Stimulated activated CD8-positive, alpha-beta memory T cell treated with anti-CD3 and anti-CD28 coated beads, Interleukin-4, amount 100 ng/mL, for 1 hour (primary cell): ENCODE data around the gene SYNE3.

ENCODE experiments used
- DNase-seq, 2 donors: peaks; one replicate each; pipeline ENCODE4 v3.0.0-alpha.2; 2020; ENCODE audit warnings: low read depth in 2 of 2, low spot score in 1 of 2

SYNE3 gene

DNA sequence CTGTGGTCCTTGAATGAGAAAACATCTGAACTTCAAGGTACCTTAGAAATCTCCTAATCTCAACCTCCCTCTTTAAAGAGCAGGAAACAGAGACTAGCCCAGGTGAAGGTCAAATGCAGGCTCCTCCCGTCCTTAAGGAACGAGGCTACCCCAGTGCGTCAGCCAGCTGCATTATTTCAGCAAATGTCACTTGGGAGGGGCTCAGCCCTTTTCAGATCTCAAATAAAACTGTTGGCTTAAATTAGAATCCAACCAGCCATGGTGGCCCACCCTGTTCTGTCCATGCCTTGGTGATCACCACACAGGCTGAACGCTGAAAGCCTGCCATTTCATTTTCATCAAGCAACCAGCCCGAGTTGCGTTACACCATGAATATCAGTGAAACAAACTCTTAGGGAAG, 7.0 kb downstream of the SYNE3 start:
- no peak for DNase-seq

DNA sequence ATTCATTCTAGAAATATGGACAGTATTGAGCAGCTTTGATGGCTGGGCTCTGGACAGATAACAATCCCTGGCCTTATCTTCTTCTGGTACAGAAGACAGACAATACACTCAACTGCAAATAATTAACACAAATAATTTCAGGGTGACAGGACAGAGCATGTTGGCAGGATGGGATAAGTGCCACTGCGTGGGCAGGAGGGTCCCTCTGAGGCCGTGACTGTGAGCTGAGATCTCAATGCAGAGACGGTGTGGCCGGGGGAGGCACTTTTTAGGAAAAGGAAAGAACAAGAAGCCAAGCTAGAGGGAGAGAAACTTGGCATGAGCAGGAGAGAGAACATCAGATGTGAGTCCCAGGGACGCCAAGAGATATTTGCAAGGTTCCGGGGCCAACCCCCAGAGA, 8.1 kb downstream of the SYNE3 start:
- DNase-seq = no peak

GRCh38 chr14:95507701-95508103, 8.7 kb downstream of the SYNE3 start:
- DNase-seq = no peak

GRCh38 chr14:95507174-95507573, 9.3 kb downstream of the SYNE3 start:
- DNase-seq = no peak

DNA sequence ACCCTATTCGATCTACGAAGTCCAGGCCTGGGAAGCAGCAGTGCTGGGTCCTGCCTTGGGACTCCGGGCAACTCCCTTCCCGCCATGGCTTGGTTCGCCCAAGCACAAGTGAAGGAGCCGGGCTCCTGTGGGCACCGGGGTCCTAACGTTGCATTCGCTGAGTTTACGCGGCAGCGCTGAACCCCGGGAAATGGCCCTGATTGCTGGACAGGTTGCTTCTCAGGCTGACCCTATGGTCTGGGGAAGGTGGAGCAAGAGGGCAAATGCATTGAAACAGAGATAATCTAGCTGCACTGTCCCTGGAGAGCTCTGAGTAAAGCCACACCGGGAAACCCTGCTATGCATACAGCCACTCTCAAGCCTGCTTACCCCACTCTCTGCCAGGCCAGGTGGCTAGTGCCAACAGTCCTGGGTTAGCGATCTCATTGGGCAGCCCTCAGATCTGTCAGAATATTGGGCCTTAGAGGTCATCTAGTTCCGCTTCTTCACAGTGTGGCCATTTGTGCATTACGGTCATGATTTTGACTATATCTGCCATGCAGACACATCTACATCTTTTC, 11.3 kb downstream of the SYNE3 start:
- no peak for DNase-seq

DNA sequence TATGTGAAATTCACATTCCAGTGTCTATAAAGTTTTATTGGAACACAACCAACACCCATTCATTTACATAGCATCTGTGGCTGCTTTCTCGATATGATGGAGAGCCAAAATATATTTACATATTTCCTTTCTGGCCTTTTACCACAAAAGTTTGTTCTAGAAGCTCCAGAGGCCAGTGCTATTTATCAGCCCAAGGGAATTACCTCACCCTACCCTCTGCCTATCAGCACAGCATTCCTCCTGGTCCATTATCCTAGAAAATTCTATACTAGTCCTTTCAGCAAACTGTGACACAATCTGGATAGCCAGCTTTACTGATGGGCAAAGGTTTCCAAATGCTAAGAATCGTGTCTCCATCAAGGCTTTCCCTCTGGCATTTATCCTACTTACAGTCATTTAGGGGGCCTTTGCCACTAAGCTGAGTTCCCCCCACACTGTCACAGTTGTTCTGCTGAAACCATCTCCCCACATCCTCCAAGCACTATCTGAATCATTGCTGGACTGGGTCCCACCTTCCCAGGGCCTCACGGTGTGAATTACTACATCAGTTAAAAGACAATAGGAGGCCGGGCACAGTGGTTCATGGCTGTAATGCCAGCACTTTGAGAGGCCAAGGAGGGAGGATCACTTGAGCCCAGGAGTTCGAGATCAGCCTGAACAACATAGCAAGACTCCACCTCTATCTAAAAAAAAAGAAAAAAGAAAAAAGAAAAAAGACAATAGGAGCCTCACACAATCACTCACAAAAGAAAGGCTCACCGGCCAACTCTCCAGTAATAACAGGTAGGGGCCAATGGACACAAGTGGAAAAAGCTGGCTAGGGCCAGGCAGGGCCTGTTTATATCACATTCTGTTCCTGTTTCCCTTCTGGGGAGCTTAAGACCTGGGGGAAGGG, 12.1 kb downstream of the SYNE3 start:
- DNase-seq = no peak

DNA sequence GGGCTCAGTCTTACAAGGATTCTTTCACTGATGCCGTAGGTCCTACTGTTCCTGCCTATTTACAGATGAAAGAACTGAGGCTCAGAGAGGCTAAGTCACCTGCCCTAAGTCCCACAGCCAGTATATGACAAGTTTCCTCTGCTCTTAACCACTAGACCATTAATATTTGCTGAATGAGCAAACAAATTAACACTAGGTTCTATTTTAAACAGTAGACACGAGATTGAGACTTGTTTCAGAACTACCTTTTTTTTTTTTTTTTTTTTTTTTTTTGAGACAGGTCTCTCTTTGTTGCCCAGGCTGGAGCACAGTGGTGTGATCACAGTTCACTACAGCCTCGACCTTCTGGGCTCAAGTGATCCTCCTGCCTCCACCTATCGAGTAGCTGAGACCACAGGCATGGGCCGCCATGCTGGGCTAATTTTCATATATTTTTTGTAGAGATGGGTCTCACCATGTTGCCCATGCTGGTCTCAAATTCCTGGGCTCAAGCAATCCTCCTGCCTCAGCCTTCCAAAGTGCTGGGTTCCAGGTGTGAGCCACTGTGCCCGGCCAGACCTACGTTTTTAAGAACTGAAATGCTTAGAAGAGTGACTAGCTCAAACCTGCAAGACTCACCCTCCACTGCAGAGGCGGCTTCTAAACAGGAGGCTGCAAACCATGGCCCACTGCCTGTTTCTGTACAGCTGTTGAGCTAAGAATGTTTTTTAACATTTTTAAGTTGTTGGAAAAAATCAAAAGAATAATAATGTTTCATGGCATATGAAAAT, 12.9 kb downstream of the SYNE3 start:
- DNase-seq = no peak

- DNase-seq = no peak
These were observed 14.0 kb downstream of the SYNE3 start for GRCh38 chr14:95502381-95502950.

GRCh38 chr14:95500772-95501401, 15.6 kb downstream of the SYNE3 start:
- DNase-seq = no peak

- no peak for DNase-seq
These were observed 16.2 kb downstream of the SYNE3 start for GRCh38 chr14:95500201-95500681.

DNA sequence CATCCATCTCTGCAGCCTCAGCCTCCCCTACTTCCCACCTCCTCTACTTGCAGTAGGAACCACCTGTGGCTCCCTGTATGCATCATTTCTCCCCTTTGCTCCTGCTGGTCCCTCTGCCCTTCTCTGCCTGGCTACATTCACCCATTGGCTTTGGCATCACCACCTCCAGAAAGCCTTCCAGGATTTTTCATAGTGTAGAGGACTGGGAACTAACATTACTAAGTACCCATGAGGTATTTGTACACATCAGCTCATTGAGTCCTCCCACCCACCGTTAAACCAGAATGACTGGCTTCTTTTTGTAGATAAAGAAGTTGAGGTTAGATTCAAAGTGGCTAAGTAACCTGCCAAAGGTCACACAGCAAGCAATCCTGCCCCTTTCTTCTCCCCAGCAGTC, 17.1 kb downstream of the SYNE3 start:
- DNase-seq = no peak

DNA sequence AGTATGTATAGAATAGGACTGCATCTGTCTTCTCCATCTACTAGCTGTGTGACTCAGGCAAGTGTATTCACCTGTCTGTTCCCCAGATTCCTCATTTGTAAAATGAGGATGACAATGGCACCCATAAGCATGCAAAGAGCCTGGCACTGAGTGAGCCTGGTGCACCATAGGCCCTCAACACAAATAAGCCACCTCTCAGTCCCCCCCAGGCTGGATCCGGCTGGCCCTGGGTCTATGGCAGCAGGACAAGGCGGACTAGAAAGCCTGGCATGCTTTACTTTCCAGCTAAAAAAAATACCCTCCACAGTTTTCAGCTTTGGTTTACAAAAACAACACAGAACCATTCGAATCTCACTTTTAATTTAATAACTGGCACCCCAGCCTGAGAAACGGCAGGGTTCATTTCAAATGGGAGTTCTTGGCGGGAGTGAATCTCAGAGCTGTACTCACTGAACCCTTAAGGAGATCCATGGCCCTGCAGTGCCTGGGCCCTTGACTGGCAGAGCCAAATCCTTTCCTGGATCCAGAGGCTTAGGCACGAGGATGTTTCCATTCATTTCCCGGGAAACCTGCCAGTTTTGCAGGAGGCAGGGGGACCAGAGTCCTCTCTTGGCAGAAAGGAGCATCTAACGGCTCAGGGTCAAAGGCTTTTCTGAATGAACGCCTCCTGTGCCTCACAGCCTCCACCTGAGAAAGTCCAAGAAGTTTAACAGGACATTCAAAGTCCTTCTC, 17.7 kb downstream of the SYNE3 start:
- DNase-seq = no peak

DNA sequence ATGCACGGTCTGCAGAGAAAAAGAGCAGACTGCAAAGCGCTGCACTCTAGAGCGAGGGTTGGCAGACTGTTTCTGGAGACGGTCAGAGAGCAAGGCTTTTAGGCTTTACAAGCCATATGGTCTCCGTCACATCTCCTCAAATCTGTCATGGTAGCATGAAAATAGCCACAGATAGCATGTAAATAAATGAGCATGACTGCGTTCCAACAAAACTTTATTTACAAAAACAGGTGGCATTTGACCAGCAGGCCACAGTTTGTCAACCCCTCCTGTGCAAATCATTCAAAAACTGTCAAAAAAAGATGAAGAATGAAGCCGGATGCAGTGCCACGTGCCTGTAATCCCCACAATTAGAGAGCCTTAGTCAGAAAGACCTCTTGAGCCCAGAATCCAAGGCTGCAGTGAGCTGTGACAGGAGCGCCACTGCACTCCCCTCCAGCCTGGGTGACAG, 18.9 kb downstream of the SYNE3 start:
- no peak for DNase-seq

GRCh38 chr14:95496690-95497259, 19.7 kb downstream of the SYNE3 start:
- DNase-seq = no peak

GRCh38 chr14:95496111-95496681, 20.3 kb downstream of the SYNE3 start:
- DNase-seq = no peak

GRCh38 chr14:95495538-95496025, 20.9 kb downstream of the SYNE3 start:
- DNase-seq = no peak

GRCh38 chr14:95495076-95495475, 21.4 kb downstream of the SYNE3 start:
- DNase-seq = no peak

DNA sequence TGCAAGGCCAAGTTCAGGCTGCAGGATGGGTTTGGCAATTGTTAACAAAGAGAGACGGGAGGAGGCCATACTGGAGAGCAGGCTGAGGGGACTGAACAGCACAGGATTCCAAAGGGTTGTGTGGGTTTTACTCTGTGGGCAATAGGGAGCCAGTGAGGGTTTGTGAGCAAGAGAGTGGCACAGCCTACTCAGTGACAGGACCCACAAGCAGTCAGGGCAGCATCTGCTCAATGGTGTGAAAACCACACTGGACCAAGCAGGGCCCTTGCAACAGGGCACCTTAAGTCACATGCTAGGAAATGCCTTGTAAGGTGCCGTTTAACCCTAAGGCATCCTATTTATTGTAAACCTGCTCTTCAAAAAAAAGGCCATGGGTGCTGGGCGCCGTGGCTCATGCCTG, 22.0 kb downstream of the SYNE3 start:
- no peak for DNase-seq

DNA sequence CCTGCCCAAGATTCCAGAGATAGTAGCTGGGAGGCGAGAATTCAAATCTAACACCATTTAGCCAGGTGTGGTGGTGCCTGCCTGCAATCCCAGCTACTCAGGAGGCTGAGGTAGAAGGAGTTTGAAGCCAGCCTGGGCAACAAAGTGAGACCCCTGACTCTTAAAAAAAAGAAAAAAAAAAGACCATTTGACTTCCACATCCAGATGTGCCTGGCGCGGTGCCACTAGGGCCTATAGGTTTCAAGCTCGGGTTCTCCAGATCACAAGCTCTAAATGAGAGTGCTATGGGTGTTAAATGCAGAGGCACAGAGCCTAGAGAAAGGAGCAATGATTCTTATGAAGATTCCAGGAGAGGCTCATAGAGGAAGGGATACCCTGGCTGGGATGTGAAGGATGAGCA, 22.5 kb downstream of the SYNE3 start:
- no peak for DNase-seq
